H1 (cell line): Measurements from ENCODE around the gene ATP6AP1. TPM values are rescaled to one million over a fixed set of nuclear protein-coding genes. Genes with fewer than 3 reads are reported as not detected.

Source experiments
- CTCF ChIA-PET: fragments of 300-600 bp; sonication (Branson Sonifier 250); formaldehyde crosslinking; loops from one replicate; lab custom pipeline; 2021; ENCODE audit not compliant: partially characterized antibody; lab: Charles Lee
- POLR2A ChIA-PET: fragments of 300-600 bp; sonication (Branson Sonifier 250); formaldehyde crosslinking; loops from one replicate; lab custom pipeline; 2021; ENCODE audit warnings: inconsistent platforms; ENCODE audit not compliant: partially characterized antibody; lab: Charles Lee
- DNase-seq, 2 experiments: peaks; one replicate each; pipeline versions ENCODE4 v3.0.0 to v3.0.0-alpha.2; 2010 to 2022; ENCODE audit warnings: low spot score in 2 of 2, low read depth in 1 of 2, mixed read lengths in 1 of 2
- FAIRE-seq: peaks from 2 replicates; lab custom pipeline; 2011; peaks lifted over from hg19 to GRCh38; lab: Jason Lieb, UNC
- H2AFZ ChIP-seq: 2 replicates; pipeline ENCODE4 v1.8.1; 2012; ENCODE audit warnings: low read length, inconsistent platforms
- H2AK5ac ChIP-seq: 2 replicates; pipeline ENCODE4 v1.6.1; 2013; ENCODE audit warnings: low read depth, low read length
- H2BK120ac ChIP-seq: replicated peaks from 2 replicates; pipeline ENCODE3; 2013; ENCODE audit warnings: low read depth, low read length, inconsistent platforms
- H2BK12ac ChIP-seq: 2 replicates; pipeline ENCODE4 v1.6.1; 2013; ENCODE audit warnings: low read depth, low read length
- H2BK15ac ChIP-seq: 2 replicates; pipeline ENCODE4 v1.6.1; 2013; ENCODE audit warnings: low read length
- H2BK20ac ChIP-seq: 2 replicates; pipeline ENCODE4 v1.6.1; 2013; ENCODE audit warnings: low read length
- H2BK5ac ChIP-seq: 2 replicates; pipeline ENCODE4 v1.6.1; 2013; ENCODE audit warnings: low read depth, low read length
- H3K14ac ChIP-seq: 2 replicates; pipeline ENCODE4 v1.6.1; 2013; ENCODE audit warnings: inconsistent platforms; ENCODE audit not compliant: insufficient read length
- H3K18ac ChIP-seq: 2 replicates; pipeline ENCODE4 v1.6.1; 2013; ENCODE audit warnings: low read length; ENCODE audit errors: extremely low read depth
- H3K23ac ChIP-seq: 2 replicates; pipeline ENCODE4 v1.6.1; 2013; ENCODE audit warnings: inconsistent platforms; ENCODE audit not compliant: insufficient read length
- H3K23me2 ChIP-seq: 2 replicates; pipeline ENCODE4 v1.6.1; 2013; ENCODE audit warnings: low read depth, low read length
- H3K27ac ChIP-seq: 2 replicates; pipeline ENCODE4 v1.6.1; 2011; ENCODE audit warnings: low read depth, low read length, inconsistent platforms
- H3K27me3 ChIP-seq, 4 experiments: replicated peaks in 1 of 4; 1 replicate in 1 of 4; 2 replicates in 3 of 4; pipeline versions ENCODE4 v1.6.1 to v1.8.1; 2011 to 2013; ENCODE audit warnings: low read length in 3 of 4, mild to moderate bottlenecking in 3 of 4, inconsistent platforms in 2 of 4, mixed read lengths in 2 of 4, moderate library complexity in 1 of 4; ENCODE audit not compliant: control insufficient read depth in 3 of 4, insufficient read depth in 3 of 4; ENCODE audit errors: extremely low read depth in 1 of 4
- H3K36me3 ChIP-seq, 4 experiments: 2 replicates each; pipeline versions ENCODE4 v1.6.1 to v1.8.1; 2011 to 2013; ENCODE audit warnings: mild to moderate bottlenecking in 4 of 4, low read length in 3 of 4, moderate library complexity in 2 of 4, control low read depth in 1 of 4, inconsistent platforms in 1 of 4; ENCODE audit not compliant: insufficient read depth in 4 of 4, control insufficient read depth in 2 of 4
- H3K4ac ChIP-seq: replicated peaks from 2 replicates; pipeline ENCODE3; 2013; ENCODE audit warnings: low read length, low read depth, mixed read lengths, inconsistent platforms; ENCODE audit not compliant: insufficient read length
- H3K4me1 ChIP-seq, 4 experiments: replicated peaks in 1 of 4; 1 replicate in 1 of 4; 2 replicates in 3 of 4; pipeline versions ENCODE4 v1.6.1 to v1.8.1; 2011 to 2013; ENCODE audit warnings: low read length in 3 of 4, inconsistent platforms in 2 of 4, mixed read lengths in 1 of 4; ENCODE audit not compliant: insufficient read depth in 4 of 4, control insufficient read depth in 3 of 4
- H3K4me2 ChIP-seq, 2 experiments: 2 replicates each; pipeline versions ENCODE4 v1.6.1 to v1.8.1; 2011 to 2013; ENCODE audit warnings: low read depth in 2 of 2, low read length in 2 of 2, control low read depth in 1 of 2, inconsistent platforms in 1 of 2, mild to moderate bottlenecking in 1 of 2; ENCODE audit not compliant: insufficient read depth in 1 of 2
- H3K4me3 ChIP-seq, 4 experiments: fragments of 200-600, 300-600 bp in 1 of 4; sonication (generic), shearing (Covaris generic), sonication (Bioruptor Twin) in 1 of 4; 2 replicates each; pipeline versions ENCODE4 v1.5.1 to v1.8.1; 2011 to 2016; ENCODE audit warnings: low read length in 4 of 4, low read depth in 3 of 4, control low read depth in 2 of 4, inconsistent platforms in 2 of 4, mild to moderate bottlenecking in 2 of 4, mixed read lengths in 1 of 4, moderate library complexity in 1 of 4; ENCODE audit not compliant: insufficient read depth in 2 of 4; ENCODE audit errors: extremely low read depth in 1 of 4
- H3K56ac ChIP-seq: replicated peaks from 2 replicates; pipeline ENCODE3; 2013; ENCODE audit warnings: low read depth, mild to moderate bottlenecking, mixed read lengths, low read length, inconsistent platforms; ENCODE audit not compliant: insufficient read length
- H3K79me1 ChIP-seq: 2 replicates; pipeline ENCODE4 v1.6.1; 2013; ENCODE audit warnings: low read depth, low read length, control low read depth
- H3K79me2 ChIP-seq, 2 experiments: 2 replicates each; pipeline versions ENCODE4 v1.6.1 to v1.8.1; 2012 to 2013; ENCODE audit warnings: low read length in 2 of 2, mild to moderate bottlenecking in 2 of 2, inconsistent platforms in 1 of 2; ENCODE audit not compliant: insufficient read depth in 2 of 2, control insufficient read depth in 1 of 2
- H3K9ac ChIP-seq, 4 experiments: replicated peaks in 1 of 4; 1 replicate in 1 of 4; 2 replicates in 3 of 4; pipeline versions ENCODE4 v1.6.1 to v1.8.1; 2011 to 2013; ENCODE audit warnings: low read depth in 3 of 4, low read length in 3 of 4, control low read depth in 2 of 4, mild to moderate bottlenecking in 2 of 4, moderate library complexity in 2 of 4, inconsistent platforms in 1 of 4; ENCODE audit errors: extremely low read depth in 1 of 4
- H3K9me3 ChIP-seq, 2 experiments: 2 replicates each; pipeline versions ENCODE4 v1.6.1 to v1.8.1; 2012 to 2013; ENCODE audit warnings: mild to moderate bottlenecking in 2 of 2, moderate library complexity in 2 of 2, control low read depth in 1 of 2, inconsistent platforms in 1 of 2, low read depth in 1 of 2, low read length in 1 of 2, mixed read lengths in 1 of 2; ENCODE audit not compliant: insufficient read depth in 2 of 2
- H4K20me1 ChIP-seq, 2 experiments: replicated peaks in 1 of 2; 2 replicates each; pipeline versions ENCODE3 to v1.8.1; 2011 to 2013; ENCODE audit warnings: inconsistent platforms in 2 of 2, low read length in 2 of 2, mild to moderate bottlenecking in 1 of 2; ENCODE audit not compliant: insufficient read depth in 2 of 2, control insufficient read depth in 1 of 2
- H4K5ac ChIP-seq: 2 replicates; pipeline ENCODE4 v1.6.1; 2013; ENCODE audit warnings: low read length, low read depth, mixed read lengths, inconsistent platforms; ENCODE audit not compliant: insufficient read length
- H4K8ac ChIP-seq: 2 replicates; pipeline ENCODE4 v1.8.0; 2013; ENCODE audit warnings: mild to moderate bottlenecking, moderate library complexity, low read length, inconsistent platforms; ENCODE audit not compliant: insufficient read depth; ENCODE audit errors: extremely low read depth
- H4K91ac ChIP-seq: replicated peaks from 2 replicates; pipeline ENCODE3; 2013; ENCODE audit warnings: low read length, mixed read lengths, inconsistent platforms; ENCODE audit not compliant: insufficient read length
- CBX8 ChIP-seq: fragments of 300-800, 300-1000 bp; sonication (generic); IDR thresholded peaks from 2 replicates; pipeline ENCODE4 v1.7.1; 2016; ENCODE audit warnings: low read depth, low read length, borderline replicate concordance
- CREB1 ChIP-seq: IDR thresholded peaks from 2 replicates; pipeline ENCODE4 v1.6.1; 2012; ENCODE audit warnings: inconsistent platforms
- EP300 ChIP-seq, 2 experiments: IDR thresholded peaks; 1 replicate in 1 of 2; 2 replicates in 1 of 2; pipeline ENCODE4 v1.6.1; 2011 to 2012; ENCODE audit warnings: low read depth in 2 of 2, low read length in 2 of 2, mild to moderate bottlenecking in 2 of 2, borderline replicate concordance in 1 of 2, inconsistent platforms in 1 of 2, moderate library complexity in 1 of 2
- GTF2F1 ChIP-seq: IDR thresholded peaks from 2 replicates; pipeline ENCODE4 v1.6.1; 2012; ENCODE audit warnings: low read depth, low read length, improper control_type of control experiment, borderline replicate concordance
- KDM1A ChIP-seq: fragments of 200-600, 300-600 bp; sonication (generic); IDR thresholded peaks from 2 replicates; pipeline ENCODE4 v1.7.1; 2016; ENCODE audit warnings: mild to moderate bottlenecking, low read length, borderline replicate concordance
- SAP30 ChIP-seq: fragments of 300-600 bp; sonication (generic); IDR thresholded peaks from 2 replicates; pipeline ENCODE4 v1.7.1; 2012; ENCODE audit warnings: low read length, moderate library complexity, mild to moderate bottlenecking, inconsistent platforms; ENCODE audit not compliant: insufficient read depth, insufficient replicate concordance
- SIRT6 ChIP-seq: IDR thresholded peaks from one replicate; pipeline ENCODE4 v1.7.1; 2012; ENCODE audit warnings: low read length, inconsistent platforms
- TEAD4 ChIP-seq: IDR thresholded peaks from 2 replicates; pipeline ENCODE4 v1.6.1; 2012; ENCODE audit warnings: low read depth, low read length, inconsistent platforms, mixed read lengths
- WGBS, 2 experiments: shearing (Covaris generic) in 1 of 2; methylation state at CpG; one replicate each; pipeline versions ENCODE4 v1.1.6 to v1.1.7; 2013 to 2015; ENCODE audit warnings: low lambda C conversion rate in 2 of 2, mixed read lengths in 2 of 2, inconsistent platforms in 1 of 2, low coverage in 1 of 2, missing lambda C conversion rate in 1 of 2; ENCODE audit not compliant: insufficient replicate concordance in 2 of 2, insufficient coverage in 1 of 2, insufficient read length in 1 of 2; ENCODE audit errors: extremely low coverage in 1 of 2, missing lambda C conversion rate in 1 of 2; 5-methylcytosine and 5-hydroxymethylcytosine counted together
- polyA plus RNA-seq, 7 experiments: library from polyadenylated mRNA; depleted of rRNA in 3 of 7; stranded (reverse) in 5 of 7; unstranded in 2 of 7; fragments of >200 nt in 5 of 7; fragments of 200-250 nt in 2 of 7; gene quantifications; 1 replicate in 5 of 7; 2 replicates in 1 of 7; 4 replicates in 1 of 7; pipeline versions ENCODE4 v1.2.1 to v1.2.3, GENCODE V29; 2011 to 2013; ENCODE audit warnings: missing spikeins in 2 of 7, mixed read lengths in 2 of 7
- total RNA-seq: library from RNA; stranded (reverse); fragmentation: NEBNext Ultra II Directional; extraction: Animal tissue kit (Norgen Biotek cat#: 25700); gene quantifications from 2 replicates; pipeline ENCODE4 v1.2.1, GENCODE V29; 2021

ATP6AP1 gene
- total and polyA plus RNA-seq, 2 of the 8 experiments (the other 6 are each of a cell fraction or from before 2014, with no cell fraction given), result 44.6 to 80.8 TPM

GRCh38 chrX:154430916-154431315 is 2.4 kb downstream of the ATP6AP1 start:
- Histone ChIP-seq H3K9ac (no peak overlapping the region), H2BK20ac (no peak overlapping the region), H2BK15ac (no peak overlapping the region), H3K23ac (no peak overlapping the region), H2BK12ac (no peak overlapping the region), H2BK5ac (no peak overlapping the region), H4K5ac (no peak overlapping the region), H3K79me1 (no peaks in the 10 kb centered on the region), H3K4me1 (no peaks in the 10 kb centered on the region), H3K18ac (no peak overlapping the region), H3K4me3 (no peak overlapping the region), H3K4ac (no peak overlapping the region), H3K36me3 (peaks cover 0 to 14% (median 7%) of the 10 kb centered on the region in 4 experiments; a peak in 5 of 8 replicates), H3K14ac (no peak overlapping the region), H2AFZ (no peak overlapping the region), H3K27ac (no peak overlapping the region), H2AK5ac (no peak overlapping the region), H4K8ac (no peak overlapping the region), H2BK120ac (no peak overlapping the region), H3K4me2 (no peak overlapping the region), H4K20me1 (peaks cover 0 to 4% of the 10 kb centered on the region in 2 experiments), H3K9me3 (no peaks in the 10 kb centered on the region), H4K91ac (no peak overlapping the region), H3K79me2 (peaks cover 3 to 9% of the 10 kb centered on the region in 2 experiments; a peak in 2 of 4 replicates), H3K23me2 (peaks cover 4% of the 10 kb centered on the region; the same call in 1 of the 2 replicates), H3K56ac (no peak overlapping the region), H3K27me3 (no peaks in the 10 kb centered on the region)
- FAIRE-seq (no peak), DNase-seq (no peak)
- TF ChIP-seq GTF2F1, result no peak
- no peak for TF ChIP-seq SAP30
- TF ChIP-seq SIRT6, result no peak
- TF ChIP-seq CREB1, result no peak
- no peak for TF ChIP-seq CBX8
- no peak for TF ChIP-seq KDM1A
- TF ChIP-seq TEAD4, result no peak
- no peak for TF ChIP-seq EP300 (IDR thresholded peaks at IDR 0.05; ENCODE audit: borderline replicate concordance in 1 of 2, low read depth in 2 of 2, low read length in 2 of 2)
- POLR2A ChIA-PET, result interaction anchor here (0.9 to 2.0 kb wide), 3 partner anchors 15 to 33 kb away, joined by 3 to 7 read pairs (median 4); partner anchors contain the start of genes DNASE1L1 and RPL10
- CTCF ChIA-PET, result interaction anchor here (0.6 to 1.9 kb wide), 2 partner anchors 29 to 77 kb away, joined by 3 to 7 read pairs; no protein-coding TSS in a partner anchor
- 90% methylated on average over 6 of the region's 7 CpGs; no CpG with 5 or more reads in 1 of the 2 experiments for WGBS, 2 experiments
